ENCODE data around the gene HOTAIR. TPM values are rescaled to one million over a fixed set of nuclear protein-coding genes. Genes with fewer than 3 reads are reported as not detected.

Gene HOTAIR
- total RNA-seq, 1 experiment from 2014 or later: not detected

- peaks cover 6 to 18% of the 10 kb centered on the region in 2 experiments; a peak in 4 of 5 replicates for H3K9me3 Mint-ChIP-seq
Observed at GRCh38 chr12:53980802-53981496, 6.2 kb upstream of the HOTAIR start.

More at GRCh38 chr12:53980802-53981496, 6.2 kb upstream of the HOTAIR start:
- H4K8ac ChIP-seq (replicated peaks; ENCODE audit: insufficient read length, low read depth, low read length): no peak overlapping the region
- H3K79me1 ChIP-seq (ENCODE audit: insufficient read depth, low read depth, low read length, poor library complexity, severe bottlenecking): no peaks in the 10 kb centered on the region
- H3K27ac Mint-ChIP-seq: no peak overlapping the region
- no peak overlapping the region for H3K4me2 ChIP-seq (ENCODE audit: insufficient read depth, insufficient read length, low read length)
- no peak overlapping the region for H3T11ph ChIP-seq (ENCODE audit: low read length)
- no peaks in the 10 kb centered on the region for H3K9me3 ChIP-seq (ENCODE audit: control insufficient read depth, low read depth, low read length)
- H3K27me3 ChIP-seq (ENCODE audit: insufficient read depth, low read length): peaks cover 94% of the 10 kb centered on the region
- no peak overlapping the region for H3K56ac ChIP-seq (ENCODE audit: insufficient read length, low read depth, low read length)
- H2BK20ac ChIP-seq (ENCODE audit: low read depth, low read length, poor library complexity, severe bottlenecking): no peak overlapping the region
- no peak for TF ChIP-seq CTCF (conservative IDR thresholded peaks at IDR 0.05)
- no peak overlapping the region for H3K14ac ChIP-seq (ENCODE audit: insufficient read depth, low read length)
- H3K4ac ChIP-seq (ENCODE audit: low read depth, low read length): no peak overlapping the region
- H3K4me3 Mint-ChIP-seq: no peak overlapping the region
- no CpG with 5 or more reads among the region's 15 CpGs for WGBS (ENCODE audit: extremely low coverage, insufficient read length, low lambda C conversion rate)
- no peak overlapping the region for H3K9ac ChIP-seq (ENCODE audit: extremely low read depth, insufficient read length, low read length)
- peaks cover 0 to 12% of the 10 kb centered on the region in 2 experiments; a peak in 2 of 4 replicates for H3K4me1 Mint-ChIP-seq
- H3K23me2 ChIP-seq (ENCODE audit: insufficient read length, low read depth, low read length, poor library complexity, severe bottlenecking): no peaks in the 10 kb centered on the region
- no peak for DNase-seq
- no peak overlapping the region for H2AK5ac ChIP-seq (ENCODE audit: insufficient read length, low read length)
- no peaks in the 10 kb centered on the region for H4K20me1 ChIP-seq (ENCODE audit: control insufficient read depth, insufficient read depth, insufficient read length)
- no peak overlapping the region for H2BK5ac ChIP-seq (ENCODE audit: insufficient read length, low read length)
- H3K4me1 ChIP-seq (ENCODE audit: insufficient read depth, low read length): no peaks in the 10 kb centered on the region
- no peaks in the 10 kb centered on the region; a peak in 2 of 7 replicates for H3K36me3 Mint-ChIP-seq (ENCODE audit: insufficient read depth in 1 of 3, low read depth in 3 of 3)
- H4K5ac ChIP-seq (ENCODE audit: insufficient read length, low read depth, low read length): no peak overlapping the region
- no peak overlapping the region for H2BK12ac ChIP-seq (ENCODE audit: insufficient read length, low read depth, low read length)
- H2AFZ ChIP-seq (ENCODE audit: low read length): no peak overlapping the region
- no peak overlapping the region for H3K23ac ChIP-seq (ENCODE audit: insufficient read length, low read depth, low read length)
- no peak overlapping the region for H3K18ac ChIP-seq (ENCODE audit: insufficient read length, low read depth, low read length)
- no peak overlapping the region for H3K27ac ChIP-seq (ENCODE audit: insufficient read length, low read depth, low read length)
- no peaks in the 10 kb centered on the region for H3K79me2 ChIP-seq (ENCODE audit: insufficient read depth, low read length)
- no peak overlapping the region for H4K91ac ChIP-seq (ENCODE audit: insufficient read length, low read depth, low read length)
- H2BK120ac ChIP-seq (ENCODE audit: low read depth, low read length, poor library complexity, severe bottlenecking): no peak overlapping the region
- no peak overlapping the region for H2BK15ac ChIP-seq (ENCODE audit: low read depth, low read length)
- peaks cover 100% of the 10 kb centered on the region for H3K27me3 Mint-ChIP-seq (ENCODE audit: low read depth)
